ENCODE results near the gene ELK4.

Gene ELK4

GRCh38 chr1:205626216-205626615 lies 5.6 kb downstream of the ELK4 start:
- no peak for DNase-seq

- DNase-seq: no peak
These were observed 8.2 kb downstream of the ELK4 start for GRCh38 chr1:205623646-205624045.

- DNase-seq: no peak
These were observed 11.5 kb downstream of the ELK4 start for GRCh38 chr1:205620269-205620668.

- no peak for DNase-seq
These were observed 12.4 kb downstream of the ELK4 start for GRCh38 chr1:205619376-205619775.

GRCh38 chr1:205616563-205617293 lies 15.1 kb downstream of the ELK4 start:
- no peak for DNase-seq

- no peak for DNase-seq
These were observed 16.0 kb downstream of the ELK4 start for GRCh38 chr1:205615789-205616188.

- DNase-seq: no peak
These were observed 17.9 kb downstream of the ELK4 start for GRCh38 chr1:205613854-205614412.

GRCh38 chr1:205612556-205612955 lies 19.3 kb downstream of the ELK4 start:
- no peak for DNase-seq

GRCh38 chr1:205612104-205612503 lies 19.7 kb downstream of the ELK4 start:
- no peak for DNase-seq

GRCh38 chr1:205610901-205611466 lies 20.8 kb downstream of the ELK4 start:
- DNase-seq: no peak

GRCh38 chr1:205610036-205610435 lies 21.8 kb downstream of the ELK4 start:
- no peak for DNase-seq

GRCh38 chr1:205604825-205605505 lies 26.8 kb downstream of the ELK4 start:
- no peak for DNase-seq

- no peak for DNase-seq
These were observed 27.8 kb downstream of the ELK4 start for GRCh38 chr1:205604059-205604458.

- DNase-seq: no peak
These were observed 30.6 kb downstream of the ELK4 start for GRCh38 chr1:205601205-205601604.

- DNase-seq: no peak
These were observed 31.7 kb downstream of the ELK4 start for GRCh38 chr1:205600085-205600484.

GRCh38 chr1:205599669-205600042 lies 32.2 kb downstream of the ELK4 start:
- DNase-seq: no peak

- no peak for DNase-seq
These were observed 32.8 kb downstream of the ELK4 start for GRCh38 chr1:205598841-205599668.

GRCh38 chr1:205597691-205598314 lies 34.0 kb downstream of the ELK4 start:
- no peak for DNase-seq

- DNase-seq: no peak
These were observed 34.9 kb downstream of the ELK4 start for GRCh38 chr1:205596876-205597275.

GRCh38 chr1:205595861-205596260 lies 36.0 kb downstream of the ELK4 start:
- DNase-seq: no peak

- no peak for DNase-seq
These were observed 36.4 kb downstream of the ELK4 start for GRCh38 chr1:205595435-205595834.

- DNase-seq: no peak
These were observed 37.0 kb downstream of the ELK4 start for GRCh38 chr1:205594846-205595245.

GRCh38 chr1:205593967-205594366 lies 37.8 kb downstream of the ELK4 start:
- no peak for DNase-seq

All from NCI-H526 treated with DMSO at 0.1 percent for 48 hours (cell line).